Urinary bladder (tissue), 4 donors: Measurements from ENCODE around the gene FAM184A. TPM values are rescaled to one million over a fixed set of nuclear protein-coding genes. Genes with fewer than 3 reads are reported as not detected.

Source experiments
- DNase-seq: peaks from one replicate; pipeline ENCODE4 v3.0.0-alpha.2; 2015; ENCODE audit errors: extremely low spot score
- H3K27ac ChIP-seq: one replicate; pipeline ENCODE4 v1.5.1; 2013; ENCODE audit warnings: low read depth, mild to moderate bottlenecking, moderate library complexity
- H3K36me3 ChIP-seq: one replicate; pipeline ENCODE4 v1.6.1; 2013; ENCODE audit warnings: mild to moderate bottlenecking, moderate library complexity; ENCODE audit not compliant: insufficient read depth
- H3K4me1 ChIP-seq: one replicate; pipeline ENCODE4 v1.6.1; 2013; ENCODE audit warnings: mild to moderate bottlenecking, moderate library complexity; ENCODE audit not compliant: insufficient read depth
- H3K4me3 ChIP-seq: one replicate; pipeline ENCODE4 v1.5.1; 2013; ENCODE audit warnings: low read depth, low read length
- WGBS: extraction: QIAGEN DNeasy Blood & Tissue Kit; methylation state at CpG from one replicate; pipeline ENCODE4 v1.1.7; 2013; 5-methylcytosine and 5-hydroxymethylcytosine counted together
- polyA plus RNA-seq: library from polyadenylated mRNA; stranded (reverse); fragments of 200-250 nt; gene quantifications from one replicate; pipeline ENCODE4 v1.2.3, GENCODE V29; 2013
- total RNA-seq: library from RNA; depleted of rRNA; stranded (reverse); fragments of >200 nt; gene quantifications from one replicate; pipeline ENCODE4 v1.2.3, GENCODE V29; 2014
- donor health status: healthy with polysubstance abuse.
- donor health status: healthy.

FAM184A gene
- total and polyA plus RNA-seq, 2 donors: 2.3 to 12.1 TPM

GRCh38 chr6:119060255-119060907, 18.1 kb downstream of the FAM184A start:
- DNase-seq: no peak
- Histone ChIP-seq H3K27ac (no peak overlapping the region), H3K4me1 (no peaks in the 10 kb centered on the region), H3K4me3 (no peak overlapping the region), H3K36me3 (no peaks in the 10 kb centered on the region)
- WGBS: 71% methylated on average over 4 of the region's 4 CpGs

- Histone ChIP-seq H3K36me3 (no peaks in the 10 kb centered on the region), H3K27ac (no peak overlapping the region), H3K4me3 (no peak overlapping the region), H3K4me1 (no peaks in the 10 kb centered on the region)
- DNase-seq: no peak
- 90% methylated on average over 1 of the region's 1 CpG for WGBS
Observed at GRCh38 chr6:119055069-119055468, 23.4 kb downstream of the FAM184A start.

GRCh38 chr6:119052987-119053386, 25.5 kb downstream of the FAM184A start:
- no peak overlapping the region for H3K4me3 ChIP-seq
- H3K36me3 ChIP-seq: no peaks in the 10 kb centered on the region
- DNase-seq: no peak
- WGBS: 81% methylated on average over 1 of the region's 1 CpG
- H3K4me1 ChIP-seq: no peaks in the 10 kb centered on the region
- no peak overlapping the region for H3K27ac ChIP-seq

- WGBS: 83% methylated on average over 2 of the region's 2 CpGs
- H3K36me3 ChIP-seq: no peaks in the 10 kb centered on the region
- DNase-seq: no peak
- H3K4me3 ChIP-seq: no peak overlapping the region
- no peak overlapping the region for H3K27ac ChIP-seq
- H3K4me1 ChIP-seq: no peaks in the 10 kb centered on the region
Observed at GRCh38 chr6:119052292-119052889, 26.1 kb downstream of the FAM184A start.

DNA sequence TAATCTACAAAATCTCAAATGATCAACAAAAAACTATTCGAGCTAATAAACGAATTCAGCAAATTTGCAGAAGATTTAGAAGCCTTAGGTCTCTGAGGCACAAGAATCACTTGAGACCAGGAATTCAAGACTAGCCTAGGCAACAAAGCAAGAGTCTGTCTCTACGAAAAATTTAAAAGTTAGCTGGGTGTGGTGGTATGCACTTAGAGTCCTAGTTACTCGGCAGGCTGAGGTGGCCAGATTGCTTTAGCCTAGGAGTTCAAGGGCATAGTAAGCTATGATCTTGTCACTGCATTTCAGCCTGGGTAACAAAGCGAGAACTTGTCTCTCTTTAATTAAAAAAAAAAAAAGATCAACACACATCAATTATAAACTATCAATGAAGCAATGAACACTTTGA, 34.2 kb downstream of the FAM184A start:
- WGBS: 86% methylated on average over 5 of the region's 5 CpGs
- Histone ChIP-seq H3K27ac (no peak overlapping the region), H3K36me3 (no peaks in the 10 kb centered on the region), H3K4me1 (no peaks in the 10 kb centered on the region), H3K4me3 (no peak overlapping the region)
- DNase-seq: no peak

GRCh38 chr6:119043783-119044182, 34.7 kb downstream of the FAM184A start:
- Histone ChIP-seq H3K27ac (no peak overlapping the region), H3K36me3 (no peaks in the 10 kb centered on the region), H3K4me1 (no peaks in the 10 kb centered on the region), H3K4me3 (no peak overlapping the region)
- no peak for DNase-seq

DNA sequence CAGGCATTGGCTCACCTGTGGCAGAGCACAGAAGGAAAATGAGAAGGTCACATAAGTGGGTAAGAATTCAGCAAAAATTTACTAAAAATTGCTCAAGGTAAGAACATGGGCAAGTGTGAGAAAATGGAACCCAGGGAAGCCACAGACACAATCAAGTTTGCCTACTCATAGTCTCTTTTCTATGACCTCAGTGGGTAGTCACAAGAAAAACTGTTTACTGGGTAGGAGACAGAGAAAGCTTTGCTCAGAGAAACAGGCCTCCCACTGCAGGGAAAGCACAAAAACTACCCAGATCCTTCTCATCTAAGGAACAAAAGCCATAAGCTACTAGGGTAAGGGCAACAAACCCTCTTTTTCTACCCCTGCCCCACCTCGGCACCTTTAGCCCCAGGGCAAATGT, 35.2 kb downstream of the FAM184A start:
- no peaks in the 10 kb centered on the region for H3K4me1 ChIP-seq
- no peak overlapping the region for H3K4me3 ChIP-seq
- no peak overlapping the region for H3K27ac ChIP-seq
- 77% methylated on average over 1 of the region's 1 CpG for WGBS
- no peaks in the 10 kb centered on the region for H3K36me3 ChIP-seq
- no peak for DNase-seq

DNA sequence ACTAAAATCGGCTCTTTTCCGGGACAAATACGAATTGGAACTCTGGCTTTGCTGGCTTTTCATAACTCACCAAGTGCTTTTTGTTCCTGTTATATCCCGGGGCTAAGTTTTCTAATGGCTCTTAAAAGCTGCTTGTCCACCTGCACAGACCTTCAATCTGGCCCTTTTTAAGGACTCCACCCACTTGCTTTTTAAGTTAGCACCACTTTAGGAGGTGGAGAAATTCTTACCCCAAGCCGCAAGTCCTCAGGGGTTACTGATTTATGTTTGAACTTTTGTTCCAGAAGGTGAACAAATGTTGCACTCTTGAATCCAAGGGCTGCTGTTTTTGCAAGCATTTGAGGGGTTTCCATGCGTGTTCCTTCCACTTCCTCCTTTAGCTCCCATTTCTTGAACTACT, 37.8 kb downstream of the FAM184A start:
- 79% methylated on average over 6 of the region's 6 CpGs for WGBS
- Histone ChIP-seq H3K4me1 (no peaks in the 10 kb centered on the region), H3K36me3 (no peaks in the 10 kb centered on the region), H3K4me3 (no peak overlapping the region), H3K27ac (no peak overlapping the region)
- DNase-seq: no peak

GRCh38 chr6:119040229-119040628, 38.2 kb downstream of the FAM184A start:
- Histone ChIP-seq H3K36me3 (no peaks in the 10 kb centered on the region), H3K4me3 (no peak overlapping the region), H3K27ac (no peak overlapping the region), H3K4me1 (no peaks in the 10 kb centered on the region)
- no peak for DNase-seq
- 91% methylated on average over 8 of the region's 8 CpGs for WGBS

GRCh38 chr6:119037941-119038623, 40.4 kb downstream of the FAM184A start:
- no peak overlapping the region for H3K4me3 ChIP-seq
- DNase-seq: no peak
- no peak overlapping the region for H3K27ac ChIP-seq
- no peaks in the 10 kb centered on the region for H3K4me1 ChIP-seq
- 82% methylated on average over 4 of the region's 4 CpGs for WGBS
- no peaks in the 10 kb centered on the region for H3K36me3 ChIP-seq

GRCh38 chr6:119037264-119037663, 41.2 kb downstream of the FAM184A start:
- Histone ChIP-seq H3K36me3 (no peaks in the 10 kb centered on the region), H3K27ac (no peak overlapping the region), H3K4me1 (no peaks in the 10 kb centered on the region), H3K4me3 (no peak overlapping the region)
- DNase-seq: no peak

- H3K36me3 ChIP-seq: no peaks in the 10 kb centered on the region
- no peaks in the 10 kb centered on the region for H3K4me1 ChIP-seq
- no peak overlapping the region for H3K27ac ChIP-seq
- DNase-seq: no peak
- 60% methylated on average over 5 of the region's 5 CpGs for WGBS
- H3K4me3 ChIP-seq: no peak overlapping the region
Observed at GRCh38 chr6:119036081-119036480, 42.4 kb downstream of the FAM184A start.

DNA sequence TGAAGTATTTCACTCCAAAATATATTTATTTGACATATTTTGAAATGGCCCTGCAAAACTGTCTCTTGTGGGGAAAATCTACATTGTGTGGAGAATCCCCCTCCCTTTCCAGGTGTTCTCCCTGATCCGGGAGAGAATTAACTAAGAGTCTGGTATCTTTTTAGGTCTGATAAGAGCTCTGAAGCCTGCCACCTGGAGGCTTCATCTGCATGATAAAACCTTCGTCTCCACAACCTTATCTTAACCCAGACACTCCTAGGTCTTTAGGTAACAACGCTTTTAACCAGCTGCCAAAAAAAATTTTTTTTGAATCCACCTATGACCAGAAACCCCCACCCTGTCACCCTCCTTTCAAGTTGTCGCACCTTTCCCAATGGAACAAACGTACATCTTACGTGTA, 43.0 kb downstream of the FAM184A start:
- DNase-seq: no peak
- Histone ChIP-seq H3K4me3 (no peak overlapping the region), H3K36me3 (no peaks in the 10 kb centered on the region), H3K4me1 (no peaks in the 10 kb centered on the region), H3K27ac (no peak overlapping the region)
- 70% methylated on average over 6 of the region's 6 CpGs for WGBS

DNA sequence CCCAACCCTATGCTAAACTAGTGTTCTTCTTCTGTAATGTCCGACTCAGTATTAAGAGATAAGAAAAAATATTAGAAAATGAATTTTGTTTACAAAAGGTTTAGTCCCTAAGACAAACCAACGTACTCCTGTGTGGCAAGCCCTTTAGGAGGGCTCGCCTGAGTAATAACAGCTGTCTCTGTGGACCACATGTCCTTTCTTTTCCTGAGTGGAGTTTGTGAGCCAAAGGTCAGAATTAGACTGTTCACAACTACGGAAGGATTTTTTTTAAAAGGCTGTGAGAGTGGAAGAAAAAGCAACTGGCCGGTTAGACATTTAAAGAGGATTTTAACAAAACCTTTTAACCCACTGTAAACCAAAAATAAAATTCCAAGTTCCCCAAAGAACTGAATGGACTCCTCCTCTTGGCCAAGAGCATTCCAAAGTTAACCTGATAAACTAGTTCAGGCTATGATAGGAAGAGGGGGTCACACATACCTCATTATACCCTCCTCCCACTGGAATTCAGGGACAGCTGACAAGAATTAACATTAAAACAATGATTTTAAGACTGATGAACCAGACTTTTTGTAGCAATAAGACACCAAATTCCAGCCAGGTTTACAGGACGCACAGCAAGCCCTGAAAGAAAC, 43.5 kb downstream of the FAM184A start:
- Histone ChIP-seq H3K4me1 (no peaks in the 10 kb centered on the region), H3K4me3 (no peak overlapping the region), H3K27ac (no peak overlapping the region), H3K36me3 (no peaks in the 10 kb centered on the region)
- DNase-seq: no peak
- 30% methylated on average over 6 of the region's 6 CpGs for WGBS
